RWPE2 (cell line): Measurements from ENCODE around the gene ARHGEF11.
A peak's percentile ranks its signal among the peaks of the same experiment; 100 is the strongest.

Experiments
- ATAC-seq: fragments of 200-7000 bp; cut with Tn5 transposase; 3 replicates; pipeline ENCODE4 v1.9.1; 2021; ENCODE audit warnings: low read depth
- DNase-seq: peaks from one replicate; pipeline ENCODE4 v3.0.0-alpha.2; 2020; ENCODE audit warnings: low spot score
- H3K27ac ChIP-seq: fragments of 450-650 bp; 2 replicates; pipeline ENCODE4 v1.5.1; 2017; ENCODE audit warnings: mild to moderate bottlenecking; ENCODE audit not compliant: poor library complexity, severe bottlenecking
- H3K27me3 ChIP-seq: fragments of 250-450 bp; sonication (Bioruptor Pico); 2 replicates; pipeline ENCODE4 v1.5.1; 2021; ENCODE audit warnings: mild to moderate bottlenecking, moderate library complexity; ENCODE audit not compliant: insufficient read depth, poor library complexity, severe bottlenecking
- H3K36me3 ChIP-seq: fragments of 250-450 bp; sonication (Bioruptor Pico); 2 replicates; pipeline ENCODE4 v1.5.1; 2020; ENCODE audit warnings: low read depth, mild to moderate bottlenecking, moderate library complexity
- H3K4me1 ChIP-seq: fragments of 250-450 bp; sonication (Bioruptor Pico); 2 replicates; pipeline ENCODE4 v1.5.1; 2021; ENCODE audit warnings: mild to moderate bottlenecking, moderate library complexity; ENCODE audit not compliant: insufficient read depth, poor library complexity, severe bottlenecking
- H3K4me3 ChIP-seq: fragments of 250-450 bp; sonication (Bioruptor Pico); 2 replicates; pipeline ENCODE4 v1.5.1; 2021; ENCODE audit warnings: mild to moderate bottlenecking, moderate library complexity; ENCODE audit not compliant: severe bottlenecking
- H3K9me3 ChIP-seq: fragments of 250-450 bp; sonication (Bioruptor Pico); 2 replicates; pipeline ENCODE4 v1.5.1; 2021; ENCODE audit warnings: mild to moderate bottlenecking, moderate library complexity; ENCODE audit not compliant: severe bottlenecking
- CTCF ChIP-seq: fragments of 450-650 bp; IDR thresholded peaks from one replicate; pipeline ENCODE4 v1.5.1; 2017; ENCODE audit warnings: mild to moderate bottlenecking, moderate library complexity; ENCODE audit not compliant: poor library complexity, severe bottlenecking

The ARHGEF11 gene

GRCh38 chr1:156889802-156890580 is 155.6 kb downstream of the ARHGEF11 start:
- no peak for DNase-seq
- no peak overlapping the region for H3K27ac ChIP-seq
- ATAC-seq: 0 out of 3 replicates have a peak, but pooled peaks have one; percentile 27
- H3K9me3 ChIP-seq: no peaks in the 10 kb centered on the region
- no peak overlapping the region for H3K4me3 ChIP-seq
- TF ChIP-seq CTCF: peak; percentile 95
- H3K36me3 ChIP-seq: no peaks in the 10 kb centered on the region
- H3K27me3 ChIP-seq: no peaks in the 10 kb centered on the region
- no peaks in the 10 kb centered on the region for H3K4me1 ChIP-seq

- ATAC-seq (no peak), DNase-seq (no peak)
- Histone ChIP-seq H3K27me3 (no peaks in the 10 kb centered on the region), H3K36me3 (no peaks in the 10 kb centered on the region), H3K4me1 (no peaks in the 10 kb centered on the region), H3K27ac (no peak overlapping the region), H3K4me3 (no peak overlapping the region), H3K9me3 (no peaks in the 10 kb centered on the region)
- TF ChIP-seq CTCF: no peak
Observed at GRCh38 chr1:156887734-156888133, 157.8 kb downstream of the ARHGEF11 start.

- ATAC-seq: no peak
- no peak overlapping the region for H3K27ac ChIP-seq
- no peaks in the 10 kb centered on the region for H3K9me3 ChIP-seq
- DNase-seq: no peak
- H3K4me1 ChIP-seq: no peaks in the 10 kb centered on the region
- H3K4me3 ChIP-seq: no peak overlapping the region
- H3K27me3 ChIP-seq: no peaks in the 10 kb centered on the region
- TF ChIP-seq CTCF: no peak
- no peaks in the 10 kb centered on the region for H3K36me3 ChIP-seq
Observed at GRCh38 chr1:156887317-156887716, 158.2 kb downstream of the ARHGEF11 start.

- ATAC-seq (no peak), DNase-seq (no peak)
- no peaks in the 10 kb centered on the region for H3K27me3 ChIP-seq
- no peaks in the 10 kb centered on the region for H3K9me3 ChIP-seq
- no peaks in the 10 kb centered on the region for H3K4me1 ChIP-seq
- TF ChIP-seq CTCF: no peak
- no peak overlapping the region for H3K27ac ChIP-seq
- no peaks in the 10 kb centered on the region for H3K36me3 ChIP-seq
- H3K4me3 ChIP-seq: no peak overlapping the region
Observed at GRCh38 chr1:156886583-156887281, 158.8 kb downstream of the ARHGEF11 start.
